ENCODE results near the gene GIMAP8.

The GIMAP8 gene

DNA sequence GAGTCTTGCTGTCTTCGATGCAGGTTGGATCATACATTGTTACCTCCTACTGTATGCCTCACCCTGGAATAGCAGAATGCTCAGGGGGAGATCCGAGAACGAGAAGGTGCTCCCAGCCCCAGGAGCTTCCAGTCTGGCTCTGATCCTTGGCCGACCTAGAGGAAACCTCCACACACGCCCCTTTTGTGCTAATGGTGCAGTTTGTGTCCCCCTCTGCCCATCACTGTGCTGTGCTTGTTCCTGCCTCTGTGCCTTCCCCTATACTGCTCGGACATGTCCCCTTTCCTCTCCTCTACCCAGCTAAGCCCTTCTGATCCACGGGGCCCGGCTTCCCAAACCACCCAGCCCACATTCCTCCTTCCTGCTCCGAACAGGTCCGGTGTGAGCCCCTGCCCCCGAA, 38.8 kb upstream of the GIMAP8 start:
- Histone ChIP-seq H3K4me3 (ENCODE audit: insufficient read depth, low read depth, low read length, poor library complexity, severe bottlenecking) (no peak overlapping the region), H3K4me1 (ENCODE audit: control insufficient read depth, insufficient read depth, low read length, poor library complexity, severe bottlenecking) (peaks cover 8% of the 10 kb centered on the region), H3K36me3 (ENCODE audit: control insufficient read depth, insufficient read depth, low read length) (peaks cover 21% of the 10 kb centered on the region), H3K27me3 (replicated peaks; ENCODE audit: control insufficient read depth, insufficient read depth, low read length, poor library complexity, severe bottlenecking) (no peaks in the 10 kb centered on the region), H3K9me3 (ENCODE audit: control insufficient read depth, low read length) (no peaks in the 10 kb centered on the region), H3K27ac (ENCODE audit: insufficient read depth, low read length, poor library complexity, severe bottlenecking) (no peak overlapping the region)
- no peak for DNase-seq

DNA sequence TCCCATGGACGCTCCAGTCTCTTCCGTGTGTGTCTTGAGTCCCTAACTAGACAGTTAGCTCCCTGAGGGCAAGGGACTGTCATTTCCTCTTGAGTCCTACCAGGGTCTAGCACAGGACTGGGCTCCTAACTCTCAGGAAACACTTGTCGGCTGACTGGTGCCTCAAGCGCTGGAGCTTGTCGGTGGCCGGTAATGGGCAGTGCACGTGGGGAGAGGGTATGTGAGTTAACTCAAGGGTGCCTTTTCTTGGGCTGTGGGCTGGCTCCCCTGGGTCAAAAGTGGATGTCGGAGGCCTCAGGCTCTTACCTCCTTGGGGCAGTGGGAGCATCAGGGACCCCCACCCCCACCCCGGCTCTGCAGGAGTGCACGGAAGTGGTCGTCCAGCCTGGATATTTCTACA, 38.4 kb upstream of the GIMAP8 start:
- Histone ChIP-seq H3K27me3 (replicated peaks; ENCODE audit: control insufficient read depth, insufficient read depth, low read length, poor library complexity, severe bottlenecking) (no peaks in the 10 kb centered on the region), H3K27ac (ENCODE audit: insufficient read depth, low read length, poor library complexity, severe bottlenecking) (no peak overlapping the region), H3K36me3 (ENCODE audit: control insufficient read depth, insufficient read depth, low read length) (peaks cover 21% of the 10 kb centered on the region), H3K4me1 (ENCODE audit: control insufficient read depth, insufficient read depth, low read length, poor library complexity, severe bottlenecking) (peaks cover 6% of the 10 kb centered on the region), H3K4me3 (ENCODE audit: insufficient read depth, low read depth, low read length, poor library complexity, severe bottlenecking) (no peak overlapping the region), H3K9me3 (ENCODE audit: control insufficient read depth, low read length) (no peaks in the 10 kb centered on the region)
- no peak for DNase-seq

DNA sequence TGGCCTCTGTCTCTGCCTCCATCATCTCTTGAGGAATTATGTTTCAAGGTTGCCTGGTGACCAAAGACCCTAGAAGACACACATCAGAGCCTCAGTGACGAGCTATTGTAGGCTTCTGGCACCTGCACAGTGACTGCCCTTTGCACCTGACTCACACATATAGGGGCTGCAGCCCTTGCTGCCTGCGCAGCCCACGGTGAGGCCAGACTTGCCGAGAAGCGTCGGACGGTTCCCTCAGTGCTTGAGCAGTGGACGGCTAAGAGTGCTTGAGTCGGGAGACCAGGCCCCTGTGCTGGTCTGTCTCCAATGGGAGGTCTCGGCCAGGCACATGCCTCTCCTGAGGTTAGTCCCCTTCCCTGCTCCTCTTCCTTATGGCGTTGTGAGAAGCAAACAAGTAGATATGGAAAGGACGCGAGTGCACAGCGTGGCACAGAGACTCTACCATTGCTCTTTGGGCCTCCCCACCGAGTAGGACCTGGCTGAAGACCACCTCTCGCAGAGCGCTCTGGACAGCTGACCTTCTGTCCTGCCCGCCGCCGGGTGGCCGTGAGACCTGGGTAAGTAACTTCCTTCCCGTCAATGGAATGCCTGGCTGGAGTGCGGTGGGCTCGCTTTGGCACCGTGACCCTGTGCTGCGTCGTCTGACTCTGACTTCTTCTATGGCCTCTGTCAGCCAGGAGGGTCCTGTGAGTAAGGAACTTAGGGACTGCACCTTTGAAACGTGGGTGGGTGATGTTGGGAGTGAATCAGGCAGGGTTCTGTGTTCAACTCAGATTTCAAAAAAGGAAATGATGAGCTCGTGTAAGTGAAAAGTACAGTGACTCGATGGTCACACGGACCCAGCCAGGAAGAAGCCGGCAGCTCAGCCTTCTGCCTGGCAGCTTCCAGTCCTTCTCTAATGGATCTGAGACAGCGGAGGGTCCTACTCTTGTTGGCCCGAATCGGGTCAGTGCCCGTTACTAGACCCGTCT, 37.6 kb upstream of the GIMAP8 start:
- Histone ChIP-seq H3K4me1 (ENCODE audit: control insufficient read depth, insufficient read depth, low read length, poor library complexity, severe bottlenecking) (no peaks in the 10 kb centered on the region), H3K36me3 (ENCODE audit: control insufficient read depth, insufficient read depth, low read length) (peaks cover 21% of the 10 kb centered on the region), H3K9me3 (ENCODE audit: control insufficient read depth, low read length) (no peaks in the 10 kb centered on the region), H3K27ac (ENCODE audit: insufficient read depth, low read length, poor library complexity, severe bottlenecking) (no peak overlapping the region), H3K27me3 (replicated peaks; ENCODE audit: control insufficient read depth, insufficient read depth, low read length, poor library complexity, severe bottlenecking) (no peaks in the 10 kb centered on the region), H3K4me3 (ENCODE audit: insufficient read depth, low read depth, low read length, poor library complexity, severe bottlenecking) (no peak overlapping the region)
- DNase-seq: no peak

DNA sequence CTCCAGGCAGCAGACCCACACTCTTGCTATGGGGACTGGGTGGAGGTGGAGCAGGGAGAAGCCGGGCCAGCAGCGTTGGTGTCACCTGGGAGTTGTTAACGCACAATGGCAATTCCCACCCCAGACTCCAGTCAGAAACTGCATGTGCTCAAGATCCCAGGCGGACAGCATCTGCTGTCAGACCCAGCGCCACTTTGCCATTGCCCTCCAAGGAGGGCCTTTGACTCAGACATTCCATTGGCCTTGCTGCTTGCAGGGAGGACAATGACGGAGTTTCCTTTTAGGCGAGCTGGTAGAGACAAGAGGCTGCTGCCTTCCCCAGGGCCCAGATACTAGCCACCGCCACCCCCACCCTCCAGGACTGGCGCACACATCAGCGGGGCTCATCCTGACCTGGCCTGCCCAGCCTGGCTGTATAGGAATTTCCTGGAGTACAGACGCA, 36.8 kb upstream of the GIMAP8 start:
- H3K27ac ChIP-seq (ENCODE audit: insufficient read depth, low read length, poor library complexity, severe bottlenecking): no peak overlapping the region
- H3K4me1 ChIP-seq (ENCODE audit: control insufficient read depth, insufficient read depth, low read length, poor library complexity, severe bottlenecking): no peaks in the 10 kb centered on the region
- no peaks in the 10 kb centered on the region for H3K9me3 ChIP-seq (ENCODE audit: control insufficient read depth, low read length)
- no peak overlapping the region for H3K4me3 ChIP-seq (ENCODE audit: insufficient read depth, low read depth, low read length, poor library complexity, severe bottlenecking)
- H3K27me3 ChIP-seq (replicated peaks; ENCODE audit: control insufficient read depth, insufficient read depth, low read length, poor library complexity, severe bottlenecking): no peaks in the 10 kb centered on the region
- peaks cover 19% of the 10 kb centered on the region for H3K36me3 ChIP-seq (ENCODE audit: control insufficient read depth, insufficient read depth, low read length)
- DNase-seq: no peak

DNA sequence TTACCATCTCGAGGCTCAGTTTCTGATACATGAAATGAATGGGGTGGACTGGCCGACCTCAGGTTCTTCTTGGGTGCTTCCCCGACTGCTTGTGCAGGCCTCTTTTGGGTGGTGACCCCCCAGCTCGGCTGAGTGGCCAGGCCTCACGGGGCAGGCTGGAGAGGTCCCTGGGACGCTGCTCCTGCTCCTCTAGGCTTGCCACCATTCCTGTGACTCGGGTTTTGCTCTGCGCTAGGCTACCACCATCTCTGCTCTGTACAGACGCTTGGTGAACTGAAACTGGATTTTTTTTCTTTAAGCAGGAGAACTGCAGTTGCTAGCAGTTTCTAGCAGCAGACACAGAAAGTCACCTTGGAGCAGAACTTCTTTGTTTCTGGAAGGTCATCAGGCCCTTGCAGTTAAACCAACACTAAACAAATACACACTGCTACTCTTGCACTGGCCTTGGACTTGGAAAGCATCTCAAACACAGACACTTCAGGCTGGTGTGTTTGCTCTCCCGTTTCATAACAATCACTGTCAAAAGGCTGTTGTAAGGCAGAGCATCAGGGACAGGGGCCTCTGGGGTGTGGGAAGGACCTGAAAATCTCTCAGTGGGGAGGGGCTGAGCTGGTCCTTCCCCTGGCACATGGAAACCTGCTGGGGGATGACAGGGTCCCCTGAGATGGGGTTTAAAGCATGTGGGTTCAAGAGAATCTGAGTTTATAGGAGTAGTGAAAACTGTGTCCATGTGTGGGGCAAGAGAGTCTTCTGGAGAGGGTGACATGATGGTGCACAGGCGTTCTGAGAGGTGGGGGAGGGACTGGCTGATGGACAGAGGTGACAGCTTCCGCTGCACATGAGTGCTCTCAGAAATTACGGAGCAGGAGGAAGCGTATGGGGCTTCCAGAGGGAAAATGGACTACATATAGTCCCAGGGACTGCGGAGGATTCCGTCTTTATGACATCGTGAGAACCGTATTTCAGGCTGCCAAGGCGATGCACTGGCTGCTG, 35.0 kb upstream of the GIMAP8 start:
- no peak overlapping the region for H3K4me3 ChIP-seq (ENCODE audit: insufficient read depth, low read depth, low read length, poor library complexity, severe bottlenecking)
- no peak for DNase-seq
- H3K4me1 ChIP-seq (ENCODE audit: control insufficient read depth, insufficient read depth, low read length, poor library complexity, severe bottlenecking): no peaks in the 10 kb centered on the region
- peaks cover 6% of the 10 kb centered on the region for H3K36me3 ChIP-seq (ENCODE audit: control insufficient read depth, insufficient read depth, low read length)
- no peaks in the 10 kb centered on the region for H3K27me3 ChIP-seq (replicated peaks; ENCODE audit: control insufficient read depth, insufficient read depth, low read length, poor library complexity, severe bottlenecking)
- no peak overlapping the region for H3K27ac ChIP-seq (ENCODE audit: insufficient read depth, low read length, poor library complexity, severe bottlenecking)
- H3K9me3 ChIP-seq (ENCODE audit: control insufficient read depth, low read length): no peaks in the 10 kb centered on the region

DNA sequence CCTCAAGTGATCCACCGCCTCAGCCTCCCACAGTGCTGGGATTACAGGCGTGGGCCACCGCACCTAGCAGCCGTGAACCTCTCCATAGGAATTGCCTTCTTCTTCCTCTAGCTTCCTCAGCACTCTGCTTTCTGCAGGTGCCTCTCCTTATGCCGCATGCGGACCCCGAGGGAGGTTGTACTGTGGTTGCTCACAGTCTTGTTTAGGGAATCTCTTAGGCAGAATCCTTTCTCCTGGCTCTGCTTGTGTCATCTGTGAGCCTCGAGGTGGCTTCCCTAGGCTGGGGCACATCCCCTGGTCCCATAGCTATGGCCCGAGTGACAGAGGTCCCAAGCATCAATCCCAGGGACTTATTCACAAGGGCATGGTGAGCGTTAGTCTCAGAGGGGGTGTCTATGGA, 33.2 kb upstream of the GIMAP8 start:
- Histone ChIP-seq H3K27ac (ENCODE audit: insufficient read depth, low read length, poor library complexity, severe bottlenecking) (no peak overlapping the region), H3K4me1 (ENCODE audit: control insufficient read depth, insufficient read depth, low read length, poor library complexity, severe bottlenecking) (no peaks in the 10 kb centered on the region), H3K9me3 (ENCODE audit: control insufficient read depth, low read length) (no peaks in the 10 kb centered on the region), H3K27me3 (replicated peaks; ENCODE audit: control insufficient read depth, insufficient read depth, low read length, poor library complexity, severe bottlenecking) (no peaks in the 10 kb centered on the region), H3K36me3 (ENCODE audit: control insufficient read depth, insufficient read depth, low read length) (no peaks in the 10 kb centered on the region), H3K4me3 (ENCODE audit: insufficient read depth, low read depth, low read length, poor library complexity, severe bottlenecking) (no peak overlapping the region)
- no peak for DNase-seq

DNA sequence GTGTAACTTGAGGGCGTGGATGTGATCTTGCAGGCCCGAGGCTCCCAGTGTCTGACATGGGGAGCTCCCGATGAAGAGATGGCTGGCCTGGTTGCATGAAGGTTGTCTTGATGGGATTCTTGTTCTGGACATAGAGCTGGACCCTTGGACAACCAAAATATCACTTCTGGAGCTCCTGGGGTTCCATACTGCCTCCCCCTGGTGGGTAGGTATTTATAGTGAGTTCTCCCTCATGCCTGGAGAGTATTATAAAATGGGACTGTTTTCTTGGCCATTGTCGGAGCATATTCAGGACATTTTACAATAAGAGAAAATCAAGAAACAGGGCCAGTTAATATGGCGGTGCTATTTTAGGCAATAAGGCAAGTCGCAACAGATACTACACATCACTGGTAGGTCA, 32.6 kb upstream of the GIMAP8 start:
- Histone ChIP-seq H3K4me3 (ENCODE audit: insufficient read depth, low read depth, low read length, poor library complexity, severe bottlenecking) (no peak overlapping the region), H3K9me3 (ENCODE audit: control insufficient read depth, low read length) (no peaks in the 10 kb centered on the region), H3K27ac (ENCODE audit: insufficient read depth, low read length, poor library complexity, severe bottlenecking) (no peak overlapping the region), H3K4me1 (ENCODE audit: control insufficient read depth, insufficient read depth, low read length, poor library complexity, severe bottlenecking) (no peaks in the 10 kb centered on the region), H3K27me3 (replicated peaks; ENCODE audit: control insufficient read depth, insufficient read depth, low read length, poor library complexity, severe bottlenecking) (no peaks in the 10 kb centered on the region), H3K36me3 (ENCODE audit: control insufficient read depth, insufficient read depth, low read length) (no peaks in the 10 kb centered on the region)
- no peak for DNase-seq

DNA sequence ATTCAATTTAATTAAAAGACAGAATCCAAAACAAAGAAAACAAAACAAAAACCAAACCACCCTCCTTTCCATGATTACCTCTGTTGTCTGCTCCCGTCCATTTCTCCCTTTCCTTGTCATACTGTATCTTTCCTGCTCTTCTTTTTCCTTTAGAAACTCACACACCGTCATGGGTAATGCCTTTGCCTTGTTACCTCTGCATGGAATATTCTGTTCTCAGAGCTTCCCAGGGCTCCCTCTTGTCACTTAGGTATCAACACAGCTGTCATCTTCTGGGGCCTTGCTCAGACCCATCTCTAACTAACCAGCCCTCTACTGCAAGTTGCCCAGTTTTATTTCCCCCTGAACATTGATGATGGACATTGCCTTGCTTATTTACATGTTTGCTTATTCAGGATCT, 30.2 kb upstream of the GIMAP8 start:
- Histone ChIP-seq H3K36me3 (ENCODE audit: control insufficient read depth, insufficient read depth, low read length) (no peaks in the 10 kb centered on the region), H3K4me3 (ENCODE audit: insufficient read depth, low read depth, low read length, poor library complexity, severe bottlenecking) (no peak overlapping the region), H3K27ac (ENCODE audit: insufficient read depth, low read length, poor library complexity, severe bottlenecking) (no peak overlapping the region), H3K9me3 (ENCODE audit: control insufficient read depth, low read length) (no peaks in the 10 kb centered on the region), H3K4me1 (ENCODE audit: control insufficient read depth, insufficient read depth, low read length, poor library complexity, severe bottlenecking) (no peaks in the 10 kb centered on the region), H3K27me3 (replicated peaks; ENCODE audit: control insufficient read depth, insufficient read depth, low read length, poor library complexity, severe bottlenecking) (no peaks in the 10 kb centered on the region)
- DNase-seq: no peak

DNA sequence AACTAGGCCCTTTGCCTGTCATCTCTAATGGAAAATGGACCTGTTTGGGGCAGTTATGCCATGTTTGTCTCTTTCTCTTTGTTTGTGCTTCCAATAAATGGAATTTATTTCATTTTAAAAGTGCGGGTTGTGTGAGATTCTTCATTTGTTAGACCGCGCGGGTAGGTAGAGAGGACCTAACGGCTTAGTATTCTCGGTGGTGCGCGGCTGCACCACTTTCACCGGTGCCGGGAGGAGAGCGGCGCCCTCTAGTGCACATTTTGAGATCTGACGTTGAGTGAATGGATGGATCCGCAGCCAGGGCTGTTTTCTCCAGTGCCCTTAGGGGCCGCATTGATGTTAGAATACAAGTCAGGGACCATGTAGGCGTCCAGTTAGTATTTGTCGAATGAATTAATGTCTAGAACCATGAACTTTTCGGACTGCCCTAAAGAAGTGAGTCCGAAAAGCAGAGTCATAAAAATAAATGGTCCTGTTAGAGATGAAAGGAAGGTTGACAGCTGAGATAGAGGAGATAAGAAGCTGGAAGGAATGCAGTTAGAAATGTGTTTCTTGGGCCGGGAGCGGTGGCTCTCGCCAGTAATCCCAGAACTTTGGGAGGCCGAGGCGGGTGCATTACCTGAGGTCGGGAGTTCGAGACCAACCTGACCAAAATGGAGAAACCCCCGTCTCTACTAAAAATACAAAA, 29.3 kb upstream of the GIMAP8 start:
- no peaks in the 10 kb centered on the region for H3K9me3 ChIP-seq (ENCODE audit: control insufficient read depth, low read length)
- H3K27ac ChIP-seq (ENCODE audit: insufficient read depth, low read length, poor library complexity, severe bottlenecking): no peak overlapping the region
- no peak overlapping the region for H3K4me3 ChIP-seq (ENCODE audit: insufficient read depth, low read depth, low read length, poor library complexity, severe bottlenecking)
- no peaks in the 10 kb centered on the region for H3K4me1 ChIP-seq (ENCODE audit: control insufficient read depth, insufficient read depth, low read length, poor library complexity, severe bottlenecking)
- no peaks in the 10 kb centered on the region for H3K27me3 ChIP-seq (replicated peaks; ENCODE audit: control insufficient read depth, insufficient read depth, low read length, poor library complexity, severe bottlenecking)
- peak; percentile 62 to 69 (median 66) for DNase-seq
- H3K36me3 ChIP-seq (ENCODE audit: control insufficient read depth, insufficient read depth, low read length): no peaks in the 10 kb centered on the region
